ENCODE measurements around the gene EHBP1L1.

GRCh38 chr11:65616575-65617001, 40.7 kb downstream of the EHBP1L1 start:
- TF ChIP-seq, protein P1, sequence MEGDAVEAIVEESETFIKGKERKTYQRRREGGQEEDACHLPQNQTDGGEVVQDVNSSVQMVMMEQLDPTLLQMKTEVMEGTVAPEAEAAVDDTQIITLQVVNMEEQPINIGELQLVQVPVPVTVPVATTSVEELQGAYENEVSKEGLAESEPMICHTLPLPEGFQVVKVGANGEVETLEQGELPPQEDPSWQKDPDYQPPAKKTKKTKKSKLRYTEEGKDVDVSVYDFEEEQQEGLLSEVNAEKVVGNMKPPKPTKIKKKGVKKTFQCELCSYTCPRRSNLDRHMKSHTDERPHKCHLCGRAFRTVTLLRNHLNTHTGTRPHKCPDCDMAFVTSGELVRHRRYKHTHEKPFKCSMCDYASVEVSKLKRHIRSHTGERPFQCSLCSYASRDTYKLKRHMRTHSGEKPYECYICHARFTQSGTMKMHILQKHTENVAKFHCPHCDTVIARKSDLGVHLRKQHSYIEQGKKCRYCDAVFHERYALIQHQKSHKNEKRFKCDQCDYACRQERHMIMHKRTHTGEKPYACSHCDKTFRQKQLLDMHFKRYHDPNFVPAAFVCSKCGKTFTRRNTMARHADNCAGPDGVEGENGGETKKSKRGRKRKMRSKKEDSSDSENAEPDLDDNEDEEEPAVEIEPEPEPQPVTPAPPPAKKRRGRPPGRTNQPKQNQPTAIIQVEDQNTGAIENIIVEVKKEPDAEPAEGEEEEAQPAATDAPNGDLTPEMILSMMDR (conservative IDR thresholded peaks at IDR 0.05 in 1 of 2, IDR thresholded peaks at IDR 0.05 in 1 of 2; ENCODE audit: low read depth in 1 of 2, low read length in 2 of 2), result no peak
- no peak for TF ChIP-seq EZH2 (IDR thresholded peaks at IDR 0.05; ENCODE audit: low read length, missing control alignments)

Measured in fibroblast of lung (primary cell).